HG02763 (cell line): ENCODE data around the gene CEP295NL.
"Not testable (repeated sequence)": the region's sequence is repeated elsewhere in the genome, so short reads cannot be mapped to it uniquely, and the experiment has no call there.

Experiments
- ATAC-seq: cut with Tn5 transposase; IDR thresholded peaks from one replicate; pipeline ENCODE4 v1.9.1; 2021; ENCODE audit warnings: mild to moderate bottlenecking, moderate library complexity; ENCODE audit not compliant: unreplicated experiment

CEP295NL gene, protein sequence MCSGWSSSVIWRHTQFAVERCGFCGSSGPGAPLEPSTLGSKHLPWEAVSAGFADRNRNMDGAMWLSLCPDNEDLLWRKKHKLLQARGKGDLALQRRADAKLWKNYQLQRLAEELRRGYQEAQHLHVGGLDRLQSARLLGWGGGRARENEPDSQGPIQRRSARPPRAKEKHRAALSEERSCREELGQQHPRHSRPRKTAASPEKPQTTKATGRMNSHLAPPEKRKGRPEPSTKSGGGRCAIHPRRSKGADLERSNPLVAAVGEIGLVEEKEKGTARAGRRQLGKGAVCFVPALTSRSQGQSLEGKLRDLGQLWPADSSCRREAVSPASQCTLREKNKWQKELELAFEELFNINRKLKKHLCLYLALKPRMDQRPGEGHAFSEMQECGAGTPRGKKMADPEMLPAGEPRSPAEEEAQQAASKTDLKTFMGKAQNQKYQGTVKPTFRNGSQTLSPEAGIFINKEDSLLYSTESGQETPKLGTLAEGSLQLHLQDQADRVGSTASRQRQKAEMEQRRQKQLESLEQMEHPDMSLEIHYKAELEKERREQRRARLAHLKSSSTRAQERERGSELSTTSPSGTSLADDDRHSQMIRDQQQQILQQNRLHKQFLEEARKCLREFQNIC

DNA sequence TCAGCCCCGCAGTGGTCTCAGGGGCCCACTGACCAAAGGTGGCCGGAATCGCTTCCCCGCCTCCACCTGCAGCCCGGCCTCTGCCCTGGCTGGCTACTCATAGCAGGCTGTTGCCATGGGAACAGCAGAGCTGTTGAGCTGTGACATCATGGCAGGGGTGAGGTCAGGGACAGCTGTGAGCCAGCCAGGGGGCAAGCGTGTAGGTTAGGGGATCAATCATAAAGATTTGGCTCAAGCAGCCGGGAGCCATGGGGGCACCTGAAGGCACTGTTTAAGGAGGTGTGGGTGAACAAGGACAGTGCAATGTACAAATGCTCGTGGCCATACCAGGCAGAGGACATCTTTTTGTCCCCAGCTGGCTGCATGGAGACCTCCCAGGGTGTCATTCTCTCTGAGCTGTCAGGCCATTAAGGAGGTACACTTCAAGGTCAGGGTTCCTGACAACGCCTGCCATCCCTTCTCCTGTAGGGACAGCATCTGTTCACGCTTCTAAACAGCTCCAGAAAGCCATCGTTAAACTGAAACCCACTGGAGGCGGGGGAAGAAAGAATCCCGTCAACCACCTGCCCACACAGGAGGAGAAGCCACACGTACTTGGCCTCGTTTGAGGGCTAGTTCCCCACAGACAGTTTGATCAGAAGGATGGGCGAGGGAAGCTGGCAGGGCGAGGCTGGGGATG is at the start of gene CEP295NL:
TSS of gene CEP295NL (minus strand) at position 101 of the 679 bp plus-strand sequence. CDS start 1,373 bp downstream, outside the sequence.
- no peak for ATAC-seq

DNA sequence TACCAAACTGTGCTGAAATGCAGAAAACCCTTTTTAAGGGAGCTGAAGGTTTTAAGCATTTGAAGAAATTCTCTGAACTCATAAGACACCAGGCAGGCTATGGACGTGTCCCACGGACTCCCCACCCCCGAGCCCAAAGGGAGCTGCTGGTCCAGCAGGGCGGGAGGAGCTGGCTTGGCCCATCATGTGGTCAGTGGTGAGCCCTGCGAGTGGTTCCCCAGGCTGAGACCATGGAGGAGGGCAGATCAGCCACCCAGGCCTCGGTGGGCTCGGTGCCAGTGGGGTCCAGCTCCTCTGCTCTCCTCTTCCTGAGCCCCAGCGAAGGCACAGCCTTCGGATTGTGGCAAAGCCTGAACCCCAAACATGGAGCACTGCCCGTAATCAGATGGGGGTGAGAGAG is 49.7 kb upstream of the CEP295NL start:
- no peak for ATAC-seq

DNA sequence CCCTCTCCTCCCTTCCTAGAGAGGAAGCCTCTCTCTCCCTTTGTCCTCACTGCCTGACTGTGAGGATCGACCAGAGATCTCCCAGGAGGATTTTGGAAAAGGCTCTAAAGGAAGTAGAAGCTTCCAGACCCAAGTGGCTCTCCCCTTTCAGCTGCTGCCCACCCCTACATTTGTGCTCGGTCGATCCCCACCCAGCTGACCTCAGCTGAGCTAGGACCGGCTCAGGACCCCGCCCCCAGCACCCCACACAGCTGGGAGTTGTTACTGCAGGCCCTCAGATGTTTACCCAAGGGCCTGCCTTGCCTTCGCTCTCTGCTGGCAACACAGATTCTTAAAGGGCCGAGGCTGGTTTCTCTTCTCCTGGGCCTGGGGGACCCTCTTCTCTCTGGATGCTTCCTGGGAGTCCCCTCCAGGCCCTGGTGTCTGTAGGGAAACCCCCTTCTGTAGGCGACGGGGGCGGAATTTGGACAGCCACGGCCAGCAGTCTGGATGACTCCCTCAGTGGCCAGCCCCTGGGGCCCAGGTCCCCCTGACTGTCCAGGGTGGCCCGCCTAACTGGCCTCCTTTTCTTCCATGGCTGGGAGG is 49.1 kb upstream of the CEP295NL start:
- no peak for ATAC-seq

DNA sequence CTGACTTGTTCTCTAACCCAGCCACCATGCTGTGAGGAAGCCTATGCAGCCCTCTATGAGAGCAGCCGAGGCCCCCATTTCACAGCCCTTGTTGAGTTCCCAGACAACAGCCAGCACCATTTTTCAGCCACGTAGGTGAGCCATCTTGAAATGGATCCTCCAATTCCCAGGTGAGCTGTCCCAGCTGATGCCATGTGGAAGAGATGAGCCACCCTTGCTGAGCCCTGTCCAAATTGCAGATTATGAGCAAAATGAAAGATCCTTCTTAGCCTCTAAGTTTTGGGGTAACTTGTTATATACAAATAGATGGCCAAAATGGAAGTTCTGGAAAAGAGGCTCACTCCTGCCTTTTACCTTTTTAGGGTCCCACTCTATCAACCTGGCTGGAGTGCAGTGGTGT is 47.9 kb upstream of the CEP295NL start:
- no peak for ATAC-seq

DNA sequence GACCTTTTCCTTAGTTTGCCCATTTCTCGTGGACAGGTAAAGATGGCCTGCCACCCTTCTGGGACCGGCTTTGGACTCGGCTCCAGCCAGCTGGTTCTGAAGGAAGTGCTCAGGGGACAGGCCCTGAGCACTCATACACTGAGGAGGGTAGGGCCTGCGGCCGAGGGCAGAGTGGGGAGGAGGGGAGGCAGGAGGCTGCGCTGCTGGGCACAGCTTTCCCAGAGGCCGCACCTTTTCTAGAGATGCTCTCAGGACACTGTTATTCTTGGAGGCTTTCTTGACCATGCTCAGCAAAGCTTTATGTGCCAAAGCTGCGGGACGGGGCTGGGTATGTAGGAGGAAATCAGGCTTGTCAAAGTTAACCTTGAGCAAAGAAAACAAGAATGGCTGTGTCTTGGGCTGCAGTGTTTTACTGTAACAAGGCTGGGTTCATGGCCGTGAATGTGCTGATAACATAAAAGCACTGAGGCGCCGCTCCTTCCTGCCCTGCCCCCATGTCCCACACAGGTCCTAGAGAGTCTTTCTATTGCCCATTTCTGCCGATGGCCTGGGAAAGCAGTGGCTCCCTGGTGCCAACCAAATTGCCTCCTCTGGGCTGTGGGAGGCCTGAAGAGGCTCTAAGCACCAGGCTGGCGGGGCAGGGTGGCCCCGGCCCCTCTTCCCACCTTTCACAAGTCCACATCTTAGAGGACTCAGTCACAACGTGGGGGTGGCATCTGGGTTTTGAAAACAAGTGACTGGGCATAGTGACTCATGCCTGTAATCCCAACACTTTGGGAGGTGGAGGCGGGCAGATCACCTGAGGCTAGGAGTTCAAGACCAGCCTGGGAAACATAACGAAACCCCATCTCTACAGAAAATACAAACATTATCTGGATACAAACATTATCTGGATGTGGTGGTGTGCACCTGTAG is 44.5 kb upstream of the CEP295NL start:
- ATAC-seq: no peak

DNA sequence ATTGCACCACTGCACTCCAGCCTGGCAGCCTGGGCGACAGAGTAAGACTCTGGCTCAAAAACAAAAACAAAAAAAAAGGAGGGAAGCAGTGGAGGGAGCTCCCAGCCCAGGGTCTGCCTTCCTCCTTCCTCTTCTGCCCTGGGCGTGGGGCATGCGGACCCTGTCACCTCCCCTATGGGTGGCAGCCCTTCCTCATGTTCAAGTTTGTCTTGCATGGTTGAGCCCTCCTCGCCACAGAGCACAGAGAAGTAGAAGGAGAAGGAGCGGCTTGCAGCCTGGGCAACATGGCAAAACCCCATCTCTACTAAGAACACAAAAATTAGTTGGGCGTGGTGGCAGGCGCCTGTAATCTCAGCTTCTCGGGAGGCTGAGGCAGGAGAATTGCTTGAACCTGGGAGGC is 43.6 kb upstream of the CEP295NL start:
- ATAC-seq: no peak

DNA sequence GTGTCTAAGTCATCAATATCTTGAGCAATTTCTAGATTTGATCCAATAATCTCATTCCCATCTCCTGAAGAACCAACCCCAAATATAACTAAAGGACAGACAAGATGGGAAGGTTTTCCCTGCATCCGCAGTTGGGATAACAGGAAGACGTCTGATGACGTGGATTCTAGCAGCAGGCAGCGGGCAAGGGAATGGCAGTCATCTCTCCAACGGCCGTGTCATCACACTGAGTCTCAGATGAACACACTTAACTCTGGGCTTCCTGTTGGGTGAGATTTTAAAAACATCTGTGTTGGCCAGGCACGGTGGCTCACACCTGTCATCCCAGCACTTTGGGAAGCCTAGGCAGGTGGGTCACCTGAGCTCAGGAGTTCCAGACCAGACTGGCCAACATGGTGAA is 43.1 kb upstream of the CEP295NL start:
- ATAC-seq: no peak

DNA sequence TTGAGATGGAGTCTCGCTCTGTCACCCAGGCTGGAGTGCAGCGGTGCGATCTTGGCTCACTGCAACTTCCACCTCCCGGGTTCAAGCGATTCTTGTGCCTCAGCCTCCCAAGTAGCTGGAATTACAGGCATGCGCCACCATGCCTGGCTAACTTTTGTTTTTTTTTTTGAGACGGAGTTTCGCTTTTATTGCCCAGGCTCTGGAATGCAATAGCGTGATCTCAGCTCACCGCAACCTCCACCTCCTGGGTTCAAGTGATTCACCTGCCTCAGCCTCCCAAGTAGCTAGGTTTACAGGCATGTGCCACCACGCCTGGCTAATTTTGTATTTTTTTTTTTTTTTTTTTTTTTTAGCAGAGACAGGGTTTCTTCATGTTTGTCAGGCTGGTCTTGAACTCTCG is 42.5 kb upstream of the CEP295NL start:
- not testable (repeated sequence) for ATAC-seq

DNA sequence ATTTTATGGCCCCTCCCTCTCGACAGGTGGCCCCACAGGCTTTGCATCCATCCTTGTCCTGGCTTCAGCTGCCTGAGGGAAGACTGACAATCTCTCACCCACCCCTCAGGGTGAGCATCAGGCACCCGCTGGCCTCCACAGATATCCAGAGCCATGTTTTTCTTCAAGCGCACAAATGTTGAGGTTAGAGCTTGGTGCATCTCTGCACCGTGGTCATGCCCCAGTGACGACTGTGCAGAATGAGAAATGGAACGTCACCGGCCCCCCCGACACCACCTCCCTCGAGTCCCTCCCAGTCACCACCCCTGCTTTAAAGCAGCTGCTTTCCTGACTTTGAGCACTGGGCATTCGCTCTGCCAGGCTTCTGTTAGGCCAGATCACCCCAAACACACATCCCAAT is 42.0 kb upstream of the CEP295NL start:
- ATAC-seq: no peak

DNA sequence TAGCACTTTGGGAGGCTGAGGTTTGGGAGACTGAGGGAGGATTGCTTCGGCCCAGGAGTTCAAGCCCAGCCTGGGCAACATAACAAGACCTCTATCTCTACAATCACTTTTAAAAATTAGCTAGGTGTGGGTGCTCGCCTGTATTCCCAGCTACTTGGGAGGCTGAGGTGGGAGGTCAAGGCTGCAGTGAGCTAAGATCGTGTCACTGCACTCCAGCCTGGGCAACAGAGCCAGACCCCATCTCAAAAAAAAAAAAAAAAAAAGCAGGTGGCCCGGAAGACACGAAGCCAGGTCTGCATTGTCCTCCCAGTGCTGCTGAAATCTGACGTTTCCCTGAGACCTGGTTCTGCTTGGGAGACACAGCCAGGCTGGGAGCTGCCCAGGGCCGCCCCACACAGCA is 41.0 kb upstream of the CEP295NL start:
- no peak for ATAC-seq

DNA sequence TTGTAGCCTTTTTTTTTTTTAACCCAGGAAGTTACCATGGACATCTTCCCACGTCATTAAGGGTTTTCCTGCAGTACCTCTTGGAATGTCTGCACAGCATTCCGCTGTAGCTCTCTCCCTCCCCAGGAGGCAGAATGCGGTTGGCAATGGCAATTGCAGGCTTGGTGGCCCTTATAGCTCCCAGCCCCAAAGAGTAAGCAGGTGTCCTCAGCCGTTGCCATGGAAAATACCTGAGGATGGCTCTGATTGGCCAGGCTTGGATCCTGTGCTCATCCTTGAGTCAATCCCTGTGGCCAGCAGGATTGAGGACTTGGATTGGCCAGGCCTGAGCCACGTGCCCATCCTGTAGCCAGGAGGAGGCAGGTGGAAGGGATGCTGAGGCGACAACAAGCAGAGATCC is 37.7 kb upstream of the CEP295NL start:
- no peak for ATAC-seq

DNA sequence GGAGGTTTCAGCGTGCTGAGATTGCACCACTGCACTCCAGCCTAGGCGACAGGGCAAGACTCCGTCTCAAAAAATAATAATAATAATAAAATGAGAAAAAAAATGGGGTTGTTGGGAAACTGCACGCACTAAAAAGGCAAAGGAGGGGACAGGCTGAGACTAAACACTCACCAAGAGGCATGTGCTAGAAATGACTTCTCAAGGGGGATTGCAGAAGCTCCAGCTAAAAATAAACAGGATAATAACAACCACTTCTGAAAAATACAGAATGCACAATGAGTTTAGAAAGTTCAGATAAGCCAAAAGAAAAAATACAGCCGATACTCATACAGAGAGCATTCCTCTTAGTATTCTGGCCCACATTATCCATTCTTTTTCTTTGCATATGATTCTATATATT is 37.3 kb upstream of the CEP295NL start:
- no peak for ATAC-seq

DNA sequence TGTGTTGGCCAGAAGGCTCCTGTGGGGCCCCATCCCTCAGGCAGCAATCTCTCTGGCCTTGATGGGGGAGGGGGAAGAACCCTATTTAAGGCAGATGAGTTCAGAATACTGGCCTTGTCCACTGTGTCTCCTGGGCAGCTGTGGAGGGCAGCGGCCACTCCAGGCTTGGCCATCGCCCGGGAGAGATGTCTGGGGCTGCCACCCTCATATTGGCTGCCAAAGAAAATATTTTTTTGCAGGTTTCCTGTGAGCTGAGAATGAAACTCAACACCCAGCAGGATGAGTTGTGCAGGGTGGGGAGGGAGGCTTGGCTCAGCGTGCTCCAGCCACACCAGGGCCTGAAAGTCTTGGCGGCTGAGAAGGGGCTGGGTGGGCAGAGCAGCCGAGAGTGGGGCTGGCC is 36.6 kb upstream of the CEP295NL start:
- no peak for ATAC-seq

DNA sequence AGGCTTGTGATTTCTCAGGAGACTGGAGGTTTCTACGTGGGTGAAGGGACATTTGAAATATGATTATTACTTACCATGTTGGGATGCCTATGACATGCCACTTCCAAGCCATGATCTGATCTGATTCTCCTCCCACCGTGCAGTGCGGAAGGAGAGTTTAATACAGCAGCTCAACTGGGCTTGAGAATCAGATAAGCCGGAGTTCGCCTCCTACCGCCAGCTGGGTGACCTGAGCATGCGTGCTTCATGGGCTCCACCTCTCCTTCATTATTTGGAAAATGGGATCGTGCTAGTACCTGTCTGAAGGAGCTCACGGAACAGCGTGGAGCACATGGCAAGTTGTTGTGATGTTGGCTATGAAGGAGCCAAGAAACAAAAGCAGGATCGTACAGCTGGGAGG is 34.6 kb upstream of the CEP295NL start:
- no peak for ATAC-seq

DNA sequence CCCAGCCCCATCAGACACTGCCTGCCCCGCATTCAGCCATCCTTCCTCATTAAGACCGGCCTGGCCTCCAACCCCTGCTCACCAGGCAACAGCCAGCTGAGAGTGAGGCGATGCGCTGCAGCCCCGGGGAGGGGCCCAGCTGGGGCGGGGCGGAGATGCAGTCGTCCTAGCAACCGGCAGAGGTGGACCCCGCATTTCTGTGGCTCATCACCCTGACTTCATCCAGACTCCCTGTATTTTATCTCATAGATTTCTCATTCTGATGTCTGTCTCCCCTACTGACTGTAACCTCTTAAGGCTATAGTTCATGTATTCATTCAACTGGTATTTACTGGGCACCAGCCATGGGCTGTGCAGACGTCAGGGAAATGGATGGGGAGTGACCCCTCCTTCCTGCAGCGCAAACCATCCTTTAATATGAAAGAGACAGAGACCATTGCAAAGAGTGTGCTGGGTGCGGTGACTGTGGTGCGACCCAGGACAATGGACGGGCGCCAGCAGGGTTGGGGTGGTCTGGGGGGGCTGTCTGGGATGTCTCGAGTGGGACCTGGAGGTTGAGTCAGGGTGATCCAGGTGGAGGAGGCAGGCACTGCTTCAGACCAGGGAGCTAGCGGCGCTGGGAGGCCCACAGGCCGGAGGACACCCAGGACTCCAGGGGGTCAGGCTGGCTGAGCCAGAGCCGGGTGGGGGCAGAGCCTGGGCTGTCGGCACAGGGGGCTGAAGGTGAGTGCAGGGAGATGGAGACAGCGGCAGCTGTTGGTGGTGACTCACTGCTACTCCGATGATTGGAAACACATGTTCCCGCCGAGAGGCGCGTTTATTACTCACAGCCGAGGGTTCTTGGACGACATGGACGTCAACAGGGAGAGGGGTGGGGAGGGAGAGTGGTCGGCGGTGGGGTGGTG is 32.7 kb upstream of the CEP295NL start:
- ATAC-seq: no peak

DNA sequence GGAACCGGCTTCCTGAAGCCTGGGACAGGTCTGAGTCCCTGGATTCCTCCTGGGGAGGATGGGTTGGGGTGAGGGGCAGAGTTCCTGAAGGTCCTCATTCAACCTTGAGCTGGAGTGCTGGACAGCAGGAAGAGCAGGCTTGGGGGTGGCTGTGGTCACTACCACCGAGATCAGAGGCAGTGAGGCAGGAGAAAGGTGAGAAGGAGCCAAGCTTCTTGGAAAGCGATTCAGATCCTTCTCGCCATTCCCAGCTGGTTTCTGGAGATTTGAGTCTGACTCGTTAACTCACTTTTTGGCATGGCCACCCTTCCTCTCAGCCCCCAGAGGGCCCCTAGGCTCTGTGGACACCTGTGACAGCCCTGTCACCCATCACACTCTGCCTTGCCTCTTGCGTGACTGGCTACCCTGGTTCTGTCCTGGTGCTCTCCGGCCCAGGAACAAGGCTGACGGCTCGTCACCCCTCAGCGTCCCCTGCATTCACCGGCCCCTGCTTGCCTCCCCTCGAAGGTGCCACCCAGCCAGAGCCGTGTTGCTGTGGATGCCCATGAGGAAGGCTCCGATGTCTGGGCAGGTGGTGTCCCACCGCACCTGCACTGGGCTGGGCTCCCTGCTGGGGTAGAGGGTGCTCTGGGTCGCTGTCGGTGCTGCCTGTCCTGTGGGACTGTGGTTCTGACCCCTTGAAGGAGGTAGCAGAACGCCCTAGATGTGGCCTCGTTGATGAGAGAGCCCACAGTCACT is 31.8 kb upstream of the CEP295NL start:
- no peak for ATAC-seq

DNA sequence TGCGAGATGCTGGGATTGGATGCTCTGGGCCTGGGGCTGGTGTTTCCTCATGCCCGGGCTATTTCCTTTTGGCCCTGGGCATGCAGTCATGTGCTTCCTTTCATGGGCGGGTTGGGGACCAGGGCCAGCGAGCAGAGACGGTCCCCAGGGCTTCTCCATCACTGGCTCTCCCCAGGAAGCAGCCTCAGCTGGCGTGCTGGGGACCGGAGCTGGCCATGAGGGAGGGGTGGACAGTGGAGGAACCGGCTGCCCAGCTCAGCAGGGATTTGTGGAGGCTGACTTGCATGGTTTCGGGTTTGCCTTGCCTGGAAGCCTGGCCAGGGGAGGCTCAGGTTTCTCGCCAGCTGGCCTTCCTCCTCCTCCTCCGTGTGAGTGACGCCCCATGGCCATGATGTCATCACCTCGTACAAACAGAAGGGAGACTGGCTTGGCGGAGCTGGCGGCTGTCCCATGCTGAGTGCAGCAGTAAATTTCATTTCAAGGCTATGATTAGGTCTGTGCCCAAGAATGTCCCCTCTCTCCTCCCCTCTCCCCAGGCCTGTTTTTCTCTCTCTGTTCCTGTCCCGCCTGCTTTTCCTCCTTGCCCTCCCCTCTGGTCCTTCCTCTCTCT is 31.1 kb upstream of the CEP295NL start:
- ATAC-seq: no peak
